ENCODE measurements around the gene KCTD8. TPM values are rescaled to one million over a fixed set of nuclear protein-coding genes. Genes with fewer than 3 reads are reported as not detected.

KCTD8 gene
- total and polyA plus RNA-seq, 2 donors (not counting 1 experiment from before 2014, with no cell fraction given) = not detected

GRCh38 chr4:44319129-44319528 is 129.5 kb downstream of the KCTD8 start:
- CTCF ChIA-PET = no interaction called here
- POLR2A ChIA-PET = no interaction called here
- H3K27ac Mint-ChIP-seq = no peak overlapping the region

GRCh38 chr4:44313702-44314101 is 134.9 kb downstream of the KCTD8 start:
- Histone ChIP-seq H2AFZ (ENCODE audit: insufficient read depth, low read depth, low read length, poor library complexity, severe bottlenecking) (no peak overlapping the region), H3K79me2 (ENCODE audit: control insufficient read depth, insufficient read depth, low read length) (no peaks in the 10 kb centered on the region), H3K9me3 (ENCODE audit: control extremely low read depth in 1 of 3, control insufficient read depth in 2 of 3, insufficient read depth in 1 of 3, low read length in 2 of 3) (no peaks in the 10 kb centered on the region), H3K27ac (ENCODE audit: low read length in 2 of 2) (no peak overlapping the region), H3K9ac (ENCODE audit: low read length) (no peak overlapping the region), H3K4me2 (replicated peaks; ENCODE audit: low read depth, low read length, poor library complexity, severe bottlenecking) (no peak overlapping the region), H3K36me3 (replicated peaks in 1 of 2; ENCODE audit: control extremely low read depth in 1 of 2, control insufficient read depth in 1 of 2, extremely low read depth in 1 of 2, insufficient read depth in 2 of 2, low read length in 1 of 2) (no peaks in the 10 kb centered on the region), H3K4me1 (ENCODE audit: control insufficient read depth in 2 of 2, insufficient read depth in 2 of 2, low read length in 2 of 2) (no peaks in the 10 kb centered on the region), H3K27me3 (replicated peaks in 1 of 4; ENCODE audit: control extremely low read depth in 1 of 4, control insufficient read depth in 3 of 4, insufficient read depth in 4 of 4, low read length in 3 of 4) (no peaks in the 10 kb centered on the region), H3K4me3 (ENCODE audit: control extremely low read depth in 1 of 5, extremely low read depth in 1 of 5, insufficient read depth in 1 of 5, low read depth in 2 of 5, low read length in 4 of 5) (no peak overlapping the region), H4K20me1 (ENCODE audit: control insufficient read depth, insufficient read depth, low read length, poor library complexity, severe bottlenecking) (no peaks in the 10 kb centered on the region)
- H3K27ac Mint-ChIP-seq = no peak overlapping the region
- no peaks in the 10 kb centered on the region for H3K4me1 Mint-ChIP-seq
- no peak for DNase-seq
- no peak overlapping the region for H3K4me3 Mint-ChIP-seq
- H3K27me3 Mint-ChIP-seq = no peaks in the 10 kb centered on the region
- WGBS (ENCODE audit: insufficient coverage) = 79% methylated on average over 1 of the region's 1 CpG
- TF ChIP-seq EZH2 (IDR thresholded peaks at IDR 0.05; ENCODE audit: borderline replicate concordance, insufficient read depth, low read depth, low read length, poor library complexity, severe bottlenecking) = no peak
- TF ChIP-seq CTCF (IDR thresholded peaks at IDR 0.05) = no peak
- ATAC-seq (ENCODE audit: low read depth) = no peak
- ChIA-PET POLR2A (no interaction called here), CTCF (no interaction called here)
- intact Hi-C loops (cut with micrococcal nuclease) = no loop called here
- no peaks in the 10 kb centered on the region for H3K9me3 Mint-ChIP-seq (ENCODE audit: insufficient read depth)

More at GRCh38 chr4:44319129-44319528, 129.5 kb downstream of the KCTD8 start:
- Histone ChIP-seq H4K20me1 (ENCODE audit: control insufficient read depth, insufficient read depth, low read length, poor library complexity, severe bottlenecking) (no peaks in the 10 kb centered on the region), H2AFZ (ENCODE audit: insufficient read depth, low read depth, low read length, poor library complexity, severe bottlenecking) (no peak overlapping the region), H3K27me3 (replicated peaks in 1 of 4; ENCODE audit: control extremely low read depth in 1 of 4, control insufficient read depth in 3 of 4, insufficient read depth in 4 of 4, low read length in 3 of 4) (no peaks in the 10 kb centered on the region), H3K36me3 (replicated peaks in 1 of 2; ENCODE audit: control extremely low read depth in 1 of 2, control insufficient read depth in 1 of 2, extremely low read depth in 1 of 2, insufficient read depth in 2 of 2, low read length in 1 of 2) (no peaks in the 10 kb centered on the region), H3K4me1 (ENCODE audit: control insufficient read depth in 2 of 2, insufficient read depth in 2 of 2, low read length in 2 of 2) (no peaks in the 10 kb centered on the region), H3K9me3 (ENCODE audit: control extremely low read depth in 1 of 3, control insufficient read depth in 2 of 3, insufficient read depth in 1 of 3, low read length in 2 of 3) (no peaks in the 10 kb centered on the region), H3K27ac (ENCODE audit: low read length in 2 of 2) (no peak overlapping the region), H3K79me2 (ENCODE audit: control insufficient read depth, insufficient read depth, low read length) (no peaks in the 10 kb centered on the region), H3K4me3 (ENCODE audit: control extremely low read depth in 1 of 5, extremely low read depth in 1 of 5, insufficient read depth in 1 of 5, low read depth in 2 of 5, low read length in 4 of 5) (no peak overlapping the region), H3K9ac (ENCODE audit: low read length) (no peak overlapping the region), H3K4me2 (replicated peaks; ENCODE audit: low read depth, low read length, poor library complexity, severe bottlenecking) (no peak overlapping the region)
- intact Hi-C loops (cut with micrococcal nuclease) = no loop called here
- Mint-ChIP-seq H3K4me3 (no peak overlapping the region), H3K9me3 (ENCODE audit: insufficient read depth) (no peaks in the 10 kb centered on the region), H3K4me1 (no peaks in the 10 kb centered on the region), H3K27me3 (no peaks in the 10 kb centered on the region)
- TF ChIP-seq EZH2 (IDR thresholded peaks at IDR 0.05; ENCODE audit: borderline replicate concordance, insufficient read depth, low read depth, low read length, poor library complexity, severe bottlenecking) (no peak), CTCF (IDR thresholded peaks at IDR 0.05) (no peak)
- 59% methylated on average over 2 of the region's 3 CpGs for WGBS (ENCODE audit: insufficient coverage)
- DNase-seq (no peak), ATAC-seq (ENCODE audit: low read depth) (no peak)

Measured in B cell (primary cell).